ENCODE data around the gene VWA5B2. TPM values are rescaled to one million over a fixed set of nuclear protein-coding genes. Genes with fewer than 3 reads are reported as not detected.

The VWA5B2 gene
- not detected for total RNA-seq

GRCh38 chr3:184229394-184230080, at the start of gene VWA5B2:
Gene VWA5B2, plus strand, starts transcription at chr3:184229585. Its CDS starts 944 bp downstream, at chr3:184230529.
- peak within 1 kb of the TSS; percentile 68 for H3K4me3 Mint-ChIP-seq
- ATAC-seq (replicated peaks) = peak; percentile 76
- H3K27me3 Mint-ChIP-seq = peaks cover 50% of the 10 kb centered on the region
- H3K9me3 Mint-ChIP-seq = no peaks in the 10 kb centered on the region
- H3K36me3 Mint-ChIP-seq (ENCODE audit: low read depth) = peaks cover 9% of the 10 kb centered on the region
- peaks cover 8% of the 10 kb centered on the region for H3K4me1 Mint-ChIP-seq
- H3K27ac Mint-ChIP-seq = no peak within 1 kb of the TSS

GRCh38 chr3:184180165-184180564, 49.2 kb upstream of the VWA5B2 start:
- H3K27me3 Mint-ChIP-seq = no peaks in the 10 kb centered on the region
- peaks cover 85% of the 10 kb centered on the region for H3K36me3 Mint-ChIP-seq (ENCODE audit: low read depth)
- no peaks in the 10 kb centered on the region for H3K9me3 Mint-ChIP-seq
- peaks cover 15% of the 10 kb centered on the region for H3K4me1 Mint-ChIP-seq
- H3K4me3 Mint-ChIP-seq = no peak overlapping the region
- no peak overlapping the region for H3K27ac Mint-ChIP-seq
- no peak for ATAC-seq (replicated peaks)

DNA sequence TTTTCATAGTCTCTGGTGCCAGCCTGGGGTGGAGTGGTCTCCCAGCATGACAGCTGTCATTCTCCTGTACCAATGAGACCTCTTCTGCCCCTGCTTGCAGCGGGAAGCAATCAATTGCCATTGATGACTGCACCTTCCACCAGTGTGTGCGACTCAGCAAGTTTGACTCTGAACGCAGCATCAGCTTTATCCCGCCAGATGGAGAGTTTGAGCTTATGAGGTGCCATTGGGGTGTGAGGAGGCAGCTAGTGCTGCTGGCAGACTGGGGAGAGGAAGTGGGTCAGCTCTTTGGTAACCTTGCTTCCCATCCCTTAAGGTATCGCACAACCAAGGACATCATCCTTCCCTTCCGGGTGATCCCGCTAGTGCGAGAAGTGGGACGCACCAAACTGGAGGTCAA, 47.8 kb upstream of the VWA5B2 start:
- peaks cover 16% of the 10 kb centered on the region for H3K4me1 Mint-ChIP-seq
- no peak overlapping the region for H3K4me3 Mint-ChIP-seq
- H3K9me3 Mint-ChIP-seq = no peaks in the 10 kb centered on the region
- no peak for ATAC-seq (replicated peaks)
- H3K27ac Mint-ChIP-seq = no peak overlapping the region
- peaks cover 92% of the 10 kb centered on the region for H3K36me3 Mint-ChIP-seq (ENCODE audit: low read depth)
- no peaks in the 10 kb centered on the region for H3K27me3 Mint-ChIP-seq

- H3K36me3 Mint-ChIP-seq (ENCODE audit: low read depth) = peaks cover 98% of the 10 kb centered on the region
- H3K4me3 Mint-ChIP-seq = no peak overlapping the region
- no peak overlapping the region for H3K27ac Mint-ChIP-seq
- ATAC-seq (replicated peaks) = no peak
- peaks cover 20% of the 10 kb centered on the region for H3K4me1 Mint-ChIP-seq
- H3K9me3 Mint-ChIP-seq = no peaks in the 10 kb centered on the region
- no peaks in the 10 kb centered on the region for H3K27me3 Mint-ChIP-seq
Observed at GRCh38 chr3:184183679-184184078, 45.7 kb upstream of the VWA5B2 start.

DNA sequence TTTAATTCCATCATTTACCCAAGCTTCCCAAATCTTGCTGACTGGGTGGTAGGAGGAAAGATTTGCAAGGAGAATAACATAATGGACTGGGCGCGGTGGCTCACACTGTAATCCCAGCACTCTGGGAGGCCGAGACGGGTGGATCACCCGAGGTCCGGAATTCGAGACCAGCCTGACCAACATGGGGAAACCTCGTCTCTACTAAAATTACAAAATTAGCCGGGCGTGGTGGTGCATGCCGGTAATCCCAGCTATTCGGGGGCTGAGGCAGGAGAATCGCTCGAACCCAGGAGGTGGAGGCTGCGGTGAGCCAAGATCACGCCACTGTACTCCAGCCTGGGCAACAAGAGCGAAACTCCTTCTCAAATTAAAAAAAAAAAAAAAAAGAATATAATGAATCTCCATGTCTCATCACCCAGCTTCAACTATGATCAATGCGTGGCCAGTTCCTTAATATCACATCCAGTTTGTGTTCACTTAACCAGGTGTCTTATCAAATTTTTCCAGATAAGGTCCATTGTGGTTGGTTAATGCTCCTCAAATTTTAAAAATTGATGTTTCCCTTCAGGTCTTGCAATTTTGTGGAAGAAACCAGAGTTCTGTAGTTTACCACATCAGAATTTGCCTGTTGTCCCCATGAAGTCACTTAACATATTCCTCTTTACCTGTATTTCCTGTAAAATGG, 44.7 kb upstream of the VWA5B2 start:
- ATAC-seq (replicated peaks) = no peak
- peak overlapping the region; percentile 100 for H3K4me3 Mint-ChIP-seq
- H3K36me3 Mint-ChIP-seq (ENCODE audit: low read depth) = peaks cover 98% of the 10 kb centered on the region
- peak overlapping the region; percentile 97 for H3K27ac Mint-ChIP-seq
- no peaks in the 10 kb centered on the region for H3K9me3 Mint-ChIP-seq
- H3K27me3 Mint-ChIP-seq = no peaks in the 10 kb centered on the region
- peaks cover 20% of the 10 kb centered on the region for H3K4me1 Mint-ChIP-seq

DNA sequence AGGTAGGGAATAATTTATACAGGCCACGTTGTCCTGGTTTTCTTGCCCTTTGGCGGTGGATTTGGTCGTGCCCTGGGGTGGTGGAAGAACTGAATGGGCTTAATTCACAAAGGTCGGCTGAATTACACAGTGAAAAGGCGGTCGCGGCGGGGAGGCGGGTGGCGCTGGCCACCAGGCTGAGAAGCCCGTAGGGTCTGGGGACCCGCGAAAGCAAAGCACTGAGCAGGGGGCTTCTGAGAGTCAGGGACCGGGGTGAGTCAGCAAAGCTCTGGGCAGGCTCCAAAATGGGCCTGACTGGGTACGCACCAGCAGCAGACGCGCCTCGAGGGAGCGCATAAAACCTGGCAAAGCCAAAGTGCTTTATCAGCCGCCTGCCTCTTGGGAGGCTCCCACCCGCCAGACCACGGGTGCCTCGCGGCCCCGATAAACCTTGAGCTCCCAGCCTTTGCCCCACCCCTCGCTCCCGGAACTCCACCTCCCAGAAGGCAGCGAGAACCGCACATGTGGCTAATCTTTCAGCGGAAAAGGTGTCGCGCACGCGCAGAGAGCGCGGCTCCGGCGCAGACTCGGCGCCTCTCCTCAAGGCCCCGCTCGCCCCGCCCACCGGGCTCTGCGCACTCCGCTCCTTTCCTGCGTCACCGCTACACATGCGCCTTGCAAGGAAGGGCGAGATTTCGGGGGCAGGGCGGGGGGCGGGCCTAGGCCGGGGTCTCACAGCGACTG, 43.8 kb upstream of the VWA5B2 start:
- peak; percentile 94 for ATAC-seq (replicated peaks)
- no peaks in the 10 kb centered on the region for H3K27me3 Mint-ChIP-seq

GRCh38 chr3:184186184-184186901, 43.0 kb upstream of the VWA5B2 start, which contains the start of gene ABCF3:
Gene ABCF3, plus strand, starts transcription at chr3:184186199. Its CDS starts 9 bp downstream, at chr3:184186208.
- Mint-ChIP-seq H3K27me3 (no peaks in the 10 kb centered on the region), H3K4me1 (peaks cover 20% of the 10 kb centered on the region), H3K27ac (peak within 1 kb of the TSS; percentile 97), H3K36me3 (ENCODE audit: low read depth) (peaks cover 98% of the 10 kb centered on the region), H3K4me3 (peak within 1 kb of the TSS; percentile 100), H3K9me3 (no peaks in the 10 kb centered on the region)
- peak; percentile 28 for ATAC-seq (replicated peaks)

More for the DNA sequence above, 43.8 kb upstream of the VWA5B2 start:
- peak overlapping the region; percentile 100 for H3K4me3 Mint-ChIP-seq
- peak overlapping the region; percentile 97 for H3K27ac Mint-ChIP-seq
- peaks cover 98% of the 10 kb centered on the region for H3K36me3 Mint-ChIP-seq (ENCODE audit: low read depth)
- H3K9me3 Mint-ChIP-seq = no peaks in the 10 kb centered on the region
- H3K4me1 Mint-ChIP-seq = peaks cover 20% of the 10 kb centered on the region

DNA sequence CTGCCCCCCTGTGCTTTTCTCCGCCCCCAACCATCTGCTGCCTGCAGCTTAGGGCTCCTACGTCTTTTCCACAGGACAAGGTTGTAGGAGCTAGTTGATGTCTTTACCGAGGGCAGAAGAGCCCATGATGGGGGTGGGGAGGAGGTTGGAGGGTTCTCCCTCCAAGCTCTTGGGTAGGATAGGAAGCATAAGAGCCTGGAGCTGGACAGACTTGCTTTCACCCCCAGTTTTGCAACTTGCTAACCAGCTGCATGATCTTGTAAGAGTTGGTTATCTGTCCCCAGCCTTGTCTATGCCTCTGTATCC, 42.5 kb upstream of the VWA5B2 start:
- H3K4me3 Mint-ChIP-seq = peak overlapping the region; percentile 100
- H3K4me1 Mint-ChIP-seq = peaks cover 20% of the 10 kb centered on the region
- peak overlapping the region; percentile 97 for H3K27ac Mint-ChIP-seq
- H3K9me3 Mint-ChIP-seq = no peaks in the 10 kb centered on the region
- H3K27me3 Mint-ChIP-seq = no peaks in the 10 kb centered on the region
- no peak for ATAC-seq (replicated peaks)
- peaks cover 98% of the 10 kb centered on the region for H3K36me3 Mint-ChIP-seq (ENCODE audit: low read depth)

GRCh38 chr3:184188080-184188479, 41.3 kb upstream of the VWA5B2 start:
- H3K36me3 Mint-ChIP-seq (ENCODE audit: low read depth) = peaks cover 98% of the 10 kb centered on the region
- H3K4me3 Mint-ChIP-seq = peak overlapping the region; percentile 100
- H3K27ac Mint-ChIP-seq = no peak overlapping the region
- no peaks in the 10 kb centered on the region for H3K9me3 Mint-ChIP-seq
- H3K27me3 Mint-ChIP-seq = no peaks in the 10 kb centered on the region
- ATAC-seq (replicated peaks) = no peak
- peaks cover 20% of the 10 kb centered on the region for H3K4me1 Mint-ChIP-seq

DNA sequence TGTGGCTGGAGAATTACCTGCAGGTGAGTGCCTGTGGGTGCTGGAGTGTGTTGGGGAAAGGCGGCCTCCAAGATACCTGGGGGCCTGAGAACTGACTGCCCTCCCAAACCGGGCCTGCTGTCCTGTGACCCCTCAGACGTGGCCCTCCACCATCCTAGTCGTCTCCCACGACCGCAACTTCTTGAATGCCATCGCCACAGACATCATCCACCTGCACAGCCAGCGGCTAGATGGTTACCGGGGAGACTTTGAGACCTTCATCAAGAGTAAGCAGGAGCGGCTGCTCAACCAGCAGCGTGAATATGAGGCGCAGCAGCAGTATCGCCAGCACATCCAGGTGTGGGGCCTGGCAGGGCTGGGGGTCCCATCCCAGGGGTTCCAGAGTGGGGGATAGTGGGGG, 40.0 kb upstream of the VWA5B2 start:
- no peaks in the 10 kb centered on the region for H3K9me3 Mint-ChIP-seq
- no peak overlapping the region for H3K27ac Mint-ChIP-seq
- H3K4me1 Mint-ChIP-seq = peaks cover 20% of the 10 kb centered on the region
- ATAC-seq (replicated peaks) = no peak
- H3K36me3 Mint-ChIP-seq (ENCODE audit: low read depth) = peaks cover 98% of the 10 kb centered on the region
- no peak overlapping the region for H3K4me3 Mint-ChIP-seq
- no peaks in the 10 kb centered on the region for H3K27me3 Mint-ChIP-seq

GRCh38 chr3:184192889-184193288, 36.5 kb upstream of the VWA5B2 start:
- H3K4me3 Mint-ChIP-seq = no peak overlapping the region
- ATAC-seq (replicated peaks) = no peak
- no peaks in the 10 kb centered on the region for H3K4me1 Mint-ChIP-seq
- H3K27me3 Mint-ChIP-seq = no peaks in the 10 kb centered on the region
- no peak overlapping the region for H3K27ac Mint-ChIP-seq
- H3K9me3 Mint-ChIP-seq = no peaks in the 10 kb centered on the region
- peaks cover 79% of the 10 kb centered on the region for H3K36me3 Mint-ChIP-seq (ENCODE audit: low read depth)

- Mint-ChIP-seq H3K27me3 (no peaks in the 10 kb centered on the region), H3K27ac (no peak overlapping the region), H3K4me1 (no peaks in the 10 kb centered on the region)
Observed at GRCh38 chr3:184193991-184194539, 35.3 kb upstream of the VWA5B2 start.

DNA sequence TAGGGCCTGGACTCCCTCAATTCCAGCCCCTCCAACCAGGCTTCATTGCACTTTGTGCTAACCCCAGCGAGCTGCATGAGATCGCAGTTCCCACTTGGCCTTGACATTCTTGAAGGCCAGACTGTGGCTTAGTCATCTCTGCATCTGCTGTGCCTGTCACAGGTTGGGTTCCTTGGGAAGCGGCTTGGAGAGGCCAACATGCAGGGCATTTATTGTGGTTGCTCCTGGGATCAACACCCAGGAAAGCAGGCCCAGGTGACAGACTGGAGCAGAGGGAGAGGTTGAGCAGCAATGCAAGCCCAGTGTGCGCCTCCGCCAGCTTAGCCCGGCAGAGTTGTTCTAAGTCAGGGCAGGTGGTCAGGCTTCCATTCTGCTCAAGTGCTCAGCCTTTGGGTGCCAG, 32.8 kb upstream of the VWA5B2 start:
- Mint-ChIP-seq H3K4me1 (no peaks in the 10 kb centered on the region), H3K9me3 (no peaks in the 10 kb centered on the region), H3K4me3 (no peak overlapping the region), H3K27ac (no peak overlapping the region), H3K36me3 (ENCODE audit: low read depth) (peaks cover 43% of the 10 kb centered on the region), H3K27me3 (no peaks in the 10 kb centered on the region)
- no peak for ATAC-seq (replicated peaks)

More at GRCh38 chr3:184193991-184194539, 35.3 kb upstream of the VWA5B2 start:
- Mint-ChIP-seq H3K36me3 (ENCODE audit: low read depth) (peaks cover 68% of the 10 kb centered on the region), H3K9me3 (no peaks in the 10 kb centered on the region), H3K4me3 (no peak overlapping the region)
- no peak for ATAC-seq (replicated peaks)

DNA sequence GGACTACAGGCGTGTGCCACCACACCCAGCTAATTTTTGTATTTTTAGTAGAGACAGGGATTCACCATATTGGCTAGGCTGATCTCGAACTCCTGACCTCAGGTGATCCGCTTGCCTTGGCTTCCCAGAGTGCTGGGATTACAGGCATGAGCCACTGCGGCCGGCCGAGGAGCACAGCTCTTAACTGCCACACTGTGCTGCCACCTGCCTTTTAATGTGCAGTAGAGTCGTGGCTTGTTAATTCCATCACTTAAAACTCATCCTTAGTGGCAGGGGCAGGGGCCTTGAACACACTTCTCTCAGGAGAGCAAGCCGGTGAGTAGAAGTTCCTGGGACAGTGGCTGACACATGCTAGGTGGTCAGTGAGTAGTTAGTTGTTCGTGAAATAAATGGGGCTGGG, 30.9 kb upstream of the VWA5B2 start:
- no peaks in the 10 kb centered on the region for H3K27me3 Mint-ChIP-seq
- ATAC-seq (replicated peaks) = no peak
- no peaks in the 10 kb centered on the region for H3K4me1 Mint-ChIP-seq
- H3K9me3 Mint-ChIP-seq = no peaks in the 10 kb centered on the region
- no peak overlapping the region for H3K27ac Mint-ChIP-seq
- peaks cover 23% of the 10 kb centered on the region for H3K36me3 Mint-ChIP-seq (ENCODE audit: low read depth)
- H3K4me3 Mint-ChIP-seq = no peak overlapping the region
